ENCODE results near the gene RHOBTB1.

Gene RHOBTB1

GRCh38 chr10:60877061-60877776 lies 66.8 kb downstream of the RHOBTB1 start:
- Histone ChIP-seq H3K36me3 (ENCODE audit: low read depth) (no peaks in the 10 kb centered on the region), H3K4me1 (ENCODE audit: insufficient read depth, poor library complexity, severe bottlenecking) (no peaks in the 10 kb centered on the region), H3K9me3 (ENCODE audit: severe bottlenecking) (peaks cover 4% of the 10 kb centered on the region), H3K4me3 (ENCODE audit: severe bottlenecking) (no peak overlapping the region), H3K27me3 (ENCODE audit: insufficient read depth, poor library complexity, severe bottlenecking) (no peaks in the 10 kb centered on the region), H3K27ac (ENCODE audit: poor library complexity, severe bottlenecking) (no peak overlapping the region)
- DNase-seq (ENCODE audit: low spot score) (no peak), ATAC-seq (ENCODE audit: low read depth) (no peak)
- TF ChIP-seq CTCF (IDR thresholded peaks at IDR 0.05; ENCODE audit: poor library complexity, severe bottlenecking) = no peak

- Histone ChIP-seq H3K4me3 (ENCODE audit: severe bottlenecking) (no peak overlapping the region), H3K9me3 (ENCODE audit: severe bottlenecking) (no peaks in the 10 kb centered on the region), H3K4me1 (ENCODE audit: insufficient read depth, poor library complexity, severe bottlenecking) (no peaks in the 10 kb centered on the region), H3K36me3 (ENCODE audit: low read depth) (no peaks in the 10 kb centered on the region), H3K27ac (ENCODE audit: poor library complexity, severe bottlenecking) (no peak overlapping the region), H3K27me3 (ENCODE audit: insufficient read depth, poor library complexity, severe bottlenecking) (no peaks in the 10 kb centered on the region)
- no peak for DNase-seq (ENCODE audit: low spot score)
- 0 out of 3 replicates have a peak, but pooled peaks have one; percentile 17 for ATAC-seq (ENCODE audit: low read depth)
- TF ChIP-seq CTCF (IDR thresholded peaks at IDR 0.05; ENCODE audit: poor library complexity, severe bottlenecking) = no peak
Observed at GRCh38 chr10:60873758-60874157, 70.2 kb downstream of the RHOBTB1 start.

GRCh38 chr10:60872451-60872850 lies 71.5 kb downstream of the RHOBTB1 start:
- H3K9me3 ChIP-seq (ENCODE audit: severe bottlenecking) = no peaks in the 10 kb centered on the region
- TF ChIP-seq CTCF (IDR thresholded peaks at IDR 0.05; ENCODE audit: poor library complexity, severe bottlenecking) = no peak
- DNase-seq (ENCODE audit: low spot score) = no peak
- H3K27ac ChIP-seq (ENCODE audit: poor library complexity, severe bottlenecking) = no peak overlapping the region
- H3K36me3 ChIP-seq (ENCODE audit: low read depth) = no peaks in the 10 kb centered on the region
- H3K4me3 ChIP-seq (ENCODE audit: severe bottlenecking) = no peak overlapping the region
- no peaks in the 10 kb centered on the region for H3K27me3 ChIP-seq (ENCODE audit: insufficient read depth, poor library complexity, severe bottlenecking)
- H3K4me1 ChIP-seq (ENCODE audit: insufficient read depth, poor library complexity, severe bottlenecking) = no peaks in the 10 kb centered on the region
- no peak for ATAC-seq (ENCODE audit: low read depth)

GRCh38 chr10:60871215-60871614 lies 72.8 kb downstream of the RHOBTB1 start:
- Histone ChIP-seq H3K27me3 (ENCODE audit: insufficient read depth, poor library complexity, severe bottlenecking) (no peaks in the 10 kb centered on the region), H3K36me3 (ENCODE audit: low read depth) (no peaks in the 10 kb centered on the region), H3K4me3 (ENCODE audit: severe bottlenecking) (no peak overlapping the region), H3K27ac (ENCODE audit: poor library complexity, severe bottlenecking) (no peak overlapping the region), H3K9me3 (ENCODE audit: severe bottlenecking) (no peaks in the 10 kb centered on the region), H3K4me1 (ENCODE audit: insufficient read depth, poor library complexity, severe bottlenecking) (no peaks in the 10 kb centered on the region)
- no peak for DNase-seq (ENCODE audit: low spot score)
- no peak for ATAC-seq (ENCODE audit: low read depth)
- TF ChIP-seq CTCF (IDR thresholded peaks at IDR 0.05; ENCODE audit: poor library complexity, severe bottlenecking) = no peak

GRCh38 chr10:60870803-60871202 lies 73.2 kb downstream of the RHOBTB1 start:
- Histone ChIP-seq H3K27me3 (ENCODE audit: insufficient read depth, poor library complexity, severe bottlenecking) (no peaks in the 10 kb centered on the region), H3K27ac (ENCODE audit: poor library complexity, severe bottlenecking) (no peak overlapping the region), H3K4me1 (ENCODE audit: insufficient read depth, poor library complexity, severe bottlenecking) (no peaks in the 10 kb centered on the region), H3K9me3 (ENCODE audit: severe bottlenecking) (no peaks in the 10 kb centered on the region), H3K4me3 (ENCODE audit: severe bottlenecking) (no peak overlapping the region), H3K36me3 (ENCODE audit: low read depth) (no peaks in the 10 kb centered on the region)
- DNase-seq (ENCODE audit: low spot score) = no peak
- ATAC-seq (ENCODE audit: low read depth) = no peak
- TF ChIP-seq CTCF (IDR thresholded peaks at IDR 0.05; ENCODE audit: poor library complexity, severe bottlenecking) = no peak
